ENCODE measurements around the gene KREMEN1. TPM values are rescaled to one million over a fixed set of nuclear protein-coding genes. Genes with fewer than 3 reads are reported as not detected.

KREMEN1 gene
- total RNA-seq (2021; ENCODE audit: unreplicated experiment) (31.9 TPM), Bru-seq, nascent RNA (percentile 46 among the genes with signal in this experiment), BruChase-seq, experiment 1, labeled RNA remaining after a 6-hour chase (percentile 62 among the genes with signal in this experiment), BruChase-seq, experiment 2, labeled RNA remaining after a 2-hour chase (percentile 51 among the genes with signal in this experiment)
- polyA plus RNA-seq (2012) = 15.5 and 17.5 TPM in 2 replicates
- long read RNA-seq, full-length matches to known transcripts = 26 of 70 reads
- long read RNA-seq, partial matches to known transcripts = 12 of 70 reads
- long read RNA-seq, other reads (novel, unspliced or antisense) = 32 of 70 reads

DNA sequence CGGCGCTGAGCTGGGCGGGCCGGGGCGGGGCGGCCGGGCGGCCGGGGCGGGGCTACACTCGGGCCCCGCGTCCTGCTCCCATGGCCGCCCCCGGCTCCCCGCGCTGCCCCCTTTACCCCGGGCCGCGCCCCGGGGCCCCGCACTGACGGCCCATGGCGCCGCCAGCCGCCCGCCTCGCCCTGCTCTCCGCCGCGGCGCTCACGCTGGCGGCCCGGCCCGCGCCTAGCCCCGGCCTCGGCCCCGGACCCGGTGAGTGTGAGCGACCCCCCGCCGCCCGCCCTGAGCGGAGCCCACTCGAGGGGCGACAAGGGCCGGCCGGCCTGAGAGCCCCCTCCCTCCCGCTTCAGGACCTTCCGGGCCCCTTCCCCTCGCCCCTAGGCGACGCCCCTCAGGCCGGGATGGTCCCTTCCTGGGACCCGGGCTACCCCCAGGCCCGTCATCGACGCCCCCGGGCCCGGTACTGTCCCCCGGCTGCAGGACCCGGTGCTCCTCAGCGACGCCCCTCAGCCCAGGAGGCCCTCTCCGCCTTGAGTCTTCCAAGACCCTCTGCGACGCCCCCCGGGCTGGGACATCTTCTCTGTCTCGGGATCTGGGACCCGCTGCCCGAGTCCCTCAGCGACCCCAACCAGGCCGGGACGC is at the start of gene KREMEN1:
Gene KREMEN1, plus strand, starts transcription at position 57 of the 639 bp plus-strand sequence. Its CDS starts 96 bp downstream, at position 153.
- DNase-seq (ENCODE audit: low read depth, low spot score) = no peak
- H3K4me2 ChIP-seq (ENCODE audit: low read length) = peak within 1 kb of the TSS; percentile 96
- no peaks in the 10 kb centered on the region for H4K20me1 ChIP-seq (ENCODE audit: insufficient read depth)
- peak within 1 kb of the TSS; percentile 43; the same call in 1 of the 2 replicates for H3K27ac ChIP-seq (ENCODE audit: low read depth, low read length)
- peak within 1 kb of the TSS; percentile 68 to 74 for H3K4me3 ChIP-seq (replicated peaks in 1 of 2; ENCODE audit: low read depth in 1 of 2, low read length in 2 of 2)
- BruUV-seq (replicated peaks) = no TSS peak
- H3K9ac ChIP-seq (ENCODE audit: low read length) = peak within 1 kb of the TSS; percentile 71
- ChIA-PET RAD21 (ENCODE audit: low non-redundant PET in 1 of 2, low total read pairs in 2 of 2, uncharacterized antibody in 2 of 2, unreplicated experiment in 2 of 2) (no interaction called here), POLR2A (interaction anchor here (0.6 kb wide), 1 partner anchor 94 kb away, joined by 3 read pairs; no protein-coding TSS in a partner anchor), CTCF (interaction anchor here (1.7 kb wide), 1 partner anchor 33 kb away, joined by 9 read pairs; no protein-coding TSS in a partner anchor)
- ATAC-seq = peak; percentile 7
- peaks cover 13 to 33% of the 10 kb centered on the region in 2 experiments for H3K4me1 ChIP-seq (ENCODE audit: control insufficient read depth in 1 of 2, insufficient read depth in 2 of 2, low read length in 2 of 2)
- no peaks in the 10 kb centered on the region for H3K9me3 ChIP-seq (ENCODE audit: control insufficient read depth in 1 of 2, insufficient read depth in 1 of 2, low read depth in 1 of 2, low read length in 2 of 2)
- TF ChIP-seq ZFX (IDR thresholded peaks at IDR 0.05) (0 out of 2 replicates have a peak, but pooled peaks have one; percentile 12), EGR1 (IDR thresholded peaks at IDR 0.05; ENCODE audit: low read depth) (no peak), SIN3A (IDR thresholded peaks at IDR 0.05; ENCODE audit: low read depth) (no peak), RAD21 (IDR thresholded peaks at IDR 0.05; ENCODE audit: low read depth) (no peak), POLR2A (IDR thresholded peaks at IDR 0.05; ENCODE audit: borderline replicate concordance, extremely low read depth, insufficient read depth, insufficient read length) (peak; percentile 14)
- peak within 1 kb of the TSS; percentile 91 for H2AFZ ChIP-seq (ENCODE audit: low read depth, low read length, poor library complexity, severe bottlenecking)
- H3K36me3 ChIP-seq (ENCODE audit: control insufficient read depth in 1 of 2, insufficient read depth in 2 of 2, low read length in 2 of 2) = no peaks in the 10 kb centered on the region
- no peaks in the 10 kb centered on the region for H3K9me2 ChIP-seq (ENCODE audit: insufficient read depth)
- no peaks in the 10 kb centered on the region for H3K79me2 ChIP-seq (ENCODE audit: insufficient read depth, low read length)
- H3K27me3 ChIP-seq (ENCODE audit: insufficient read depth, low read length) = no peaks in the 10 kb centered on the region
- intact Hi-C loops (cut with micrococcal nuclease) = loop anchor here (10.0 kb wide), 1 partner anchor 1378 kb away; no protein-coding TSS in a partner anchor

GRCh38 chr22:29023172-29023796 is 49.6 kb upstream of the KREMEN1 start:
- Histone ChIP-seq H3K9me2 (ENCODE audit: insufficient read depth) (no peaks in the 10 kb centered on the region), H3K9me3 (ENCODE audit: control insufficient read depth in 1 of 2, insufficient read depth in 1 of 2, low read depth in 1 of 2, low read length in 2 of 2) (peaks cover 3 to 9% of the 10 kb centered on the region in 2 experiments; a peak in 1 of 4 replicates), H3K79me2 (ENCODE audit: insufficient read depth, low read length) (peaks cover 4% of the 10 kb centered on the region; the same call in 1 of the 2 replicates), H3K27me3 (ENCODE audit: insufficient read depth, low read length) (no peaks in the 10 kb centered on the region), H4K20me1 (ENCODE audit: insufficient read depth) (no peaks in the 10 kb centered on the region), H3K36me3 (ENCODE audit: control insufficient read depth in 1 of 2, insufficient read depth in 2 of 2, low read length in 2 of 2) (peaks cover 0 to 4% of the 10 kb centered on the region in 2 experiments; a peak in 1 of 4 replicates), H3K4me1 (ENCODE audit: control insufficient read depth in 1 of 2, insufficient read depth in 2 of 2, low read length in 2 of 2) (peaks cover 17 to 25% of the 10 kb centered on the region in 2 experiments; a peak in 3 of 4 replicates), H3K27ac (ENCODE audit: low read depth, low read length) (no peak overlapping the region), H2AFZ (ENCODE audit: low read depth, low read length, poor library complexity, severe bottlenecking) (no peak overlapping the region), H3K9ac (ENCODE audit: low read length) (no peak overlapping the region), H3K4me3 (replicated peaks in 1 of 2; ENCODE audit: low read depth in 1 of 2, low read length in 2 of 2) (no peak overlapping the region), H3K4me2 (ENCODE audit: low read length) (no peak overlapping the region)
- RAD21 ChIA-PET (ENCODE audit: low non-redundant PET in 1 of 2, low total read pairs in 2 of 2, uncharacterized antibody in 2 of 2, unreplicated experiment in 2 of 2) = no interaction called here
- DNase-seq (ENCODE audit: low read depth, low spot score) = no peak
- no TSS peak for BruUV-seq (replicated peaks)
- POLR2A ChIA-PET = no interaction called here
- no peak for ATAC-seq
- intact Hi-C loops (cut with micrococcal nuclease) = no loop called here
- CTCF ChIA-PET = no interaction called here
- TF ChIP-seq EGR1 (IDR thresholded peaks at IDR 0.05; ENCODE audit: low read depth) (no peak), CBX3 (IDR thresholded peaks at IDR 0.05; ENCODE audit: low read depth) (no peak)
